Ramos (cell line): ENCODE measurements around the gene CAMLG.
"Not testable (repeated sequence)": the region's sequence is repeated elsewhere in the genome, so short reads cannot be mapped to it uniquely, and the experiment has no call there.

Experiments used
- in situ Hi-C: fragments of 300-500 bp; cut with MboI; formaldehyde crosslinking; loops from one replicate; pipeline ENCODE4 v1.14.3; 2022; ENCODE audit warnings: low sequenced_read_pairs; ENCODE audit not compliant: unreplicated experiment

CAMLG gene

DNA sequence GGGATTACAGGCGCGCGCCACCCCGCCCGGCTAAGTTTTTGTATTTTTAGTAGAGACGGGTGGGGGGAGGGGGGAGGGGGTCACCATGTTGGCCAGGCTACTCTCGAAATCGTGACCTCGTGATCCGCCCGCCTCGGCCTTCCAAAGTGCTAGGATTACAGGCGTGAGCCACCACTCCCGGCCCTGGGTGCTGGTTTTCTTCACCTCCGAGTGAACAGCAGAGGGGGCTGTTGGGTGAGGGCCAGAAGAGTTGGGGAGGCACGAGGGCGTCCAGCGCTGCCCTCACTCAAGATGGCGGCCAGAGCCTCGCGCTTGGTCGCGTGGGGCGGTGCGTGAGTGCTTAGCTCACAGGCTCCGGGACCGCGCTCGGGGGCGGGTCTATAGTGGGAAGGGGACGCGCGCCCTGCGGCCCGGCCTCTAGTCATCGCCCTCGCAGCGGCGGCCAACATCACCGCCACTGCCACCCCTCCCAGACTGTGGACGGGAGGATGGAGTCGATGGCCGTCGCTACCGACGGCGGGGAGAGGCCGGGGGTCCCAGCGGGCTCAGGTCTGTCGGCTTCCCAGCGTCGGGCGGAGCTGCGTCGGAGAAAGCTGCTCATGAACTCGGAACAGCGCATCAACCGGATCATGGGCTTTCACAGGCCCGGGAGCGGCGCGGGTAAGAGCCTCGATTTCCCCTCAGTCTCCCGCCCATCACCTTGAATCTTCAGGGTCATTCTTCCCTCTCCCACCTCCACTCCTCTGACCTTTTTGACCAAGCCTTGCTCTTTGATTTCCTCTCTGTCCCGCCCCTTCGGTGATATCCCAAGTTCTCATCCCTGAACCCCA lies at the start of gene CAMLG:
TSS of gene CAMLG (plus strand) at position 416 of the 830 bp plus-strand sequence. CDS start at position 489, 73 bp downstream.
- in situ Hi-C loops, result loop anchor here (5.0 kb wide), 1 partner anchor 169 kb away; the partner anchor contains the start of gene PCBD2

DNA sequence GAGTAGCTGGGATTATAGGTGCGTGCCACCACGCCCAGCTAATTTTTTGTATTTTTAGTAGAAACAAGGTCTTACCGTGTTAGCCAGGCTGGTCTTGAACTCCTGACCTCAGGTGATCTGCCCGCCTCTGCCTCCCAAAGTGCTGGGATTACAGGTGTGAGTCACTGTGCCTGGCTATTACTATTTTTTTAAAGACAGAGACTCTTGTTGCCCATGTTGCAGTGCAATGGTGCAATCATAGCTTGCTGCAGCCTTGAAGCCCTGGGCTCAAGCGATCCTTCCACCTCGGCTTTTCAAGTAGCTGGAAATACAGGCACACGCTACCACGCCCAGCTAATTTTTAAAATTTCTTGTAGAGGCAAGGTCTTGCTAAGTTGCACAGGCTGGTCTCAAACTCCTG lies 48.2 kb upstream of the CAMLG start:
- in situ Hi-C loops, result not testable (repeated sequence)

DNA sequence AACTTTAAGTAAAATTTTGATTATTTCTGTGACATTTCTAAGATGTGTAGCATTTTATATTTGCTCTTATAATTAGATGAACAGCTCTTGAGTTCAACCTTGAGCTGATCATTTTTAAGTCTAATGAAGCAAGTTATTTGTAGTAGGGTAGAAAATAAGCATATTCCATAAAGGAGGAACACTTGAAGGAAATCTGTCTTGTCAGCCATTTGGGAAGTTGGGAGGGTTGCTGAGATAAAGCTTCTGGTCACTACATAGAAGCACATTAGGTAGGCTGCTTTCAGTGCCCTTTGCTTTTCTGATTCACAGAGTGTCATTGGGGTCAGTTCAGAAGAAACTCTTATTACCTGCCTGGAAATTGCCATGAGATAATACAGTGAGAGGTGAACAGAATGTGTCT lies 45.6 kb upstream of the CAMLG start:
- in situ Hi-C loops, result no loop called here

DNA sequence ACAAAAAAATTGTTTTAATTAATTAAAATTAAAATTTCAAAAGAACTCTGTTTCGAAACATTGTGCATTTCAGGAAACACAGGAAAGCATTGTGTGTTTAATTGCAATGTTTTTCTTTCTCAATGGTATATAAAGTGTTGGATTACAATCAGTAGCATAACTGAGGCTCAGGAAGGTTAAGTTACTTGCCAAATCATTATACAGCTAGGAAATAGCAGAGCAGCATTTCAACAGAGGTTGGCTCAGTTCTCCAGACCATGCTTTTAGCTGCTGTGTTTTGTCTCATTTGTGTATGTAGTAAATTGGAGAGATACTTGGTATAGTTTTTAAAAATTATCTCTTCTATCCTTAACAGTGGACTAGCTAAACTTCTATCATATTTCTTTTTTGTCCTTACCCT lies 30.0 kb upstream of the CAMLG start:
- in situ Hi-C loops, result no loop called here

DNA sequence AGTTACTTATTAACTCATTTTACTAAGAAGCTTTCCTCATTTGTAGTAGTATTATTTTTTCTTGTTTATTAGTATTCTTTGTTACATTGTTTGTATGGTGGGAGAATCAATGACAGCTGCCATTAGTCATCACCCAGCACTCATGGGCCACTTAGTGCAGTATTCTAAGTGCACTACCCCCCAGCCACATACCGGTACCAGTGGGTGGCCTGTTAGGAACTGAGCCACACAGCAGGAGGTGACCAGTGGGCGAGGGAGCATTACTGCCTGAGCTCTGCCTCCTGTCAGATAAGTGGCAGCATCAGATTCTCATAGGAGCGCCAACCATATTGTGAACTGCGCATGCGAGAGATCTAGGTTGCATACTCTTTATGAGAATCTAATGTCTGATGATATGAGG lies 24.2 kb upstream of the CAMLG start:
- in situ Hi-C loops, result no loop called here

DNA sequence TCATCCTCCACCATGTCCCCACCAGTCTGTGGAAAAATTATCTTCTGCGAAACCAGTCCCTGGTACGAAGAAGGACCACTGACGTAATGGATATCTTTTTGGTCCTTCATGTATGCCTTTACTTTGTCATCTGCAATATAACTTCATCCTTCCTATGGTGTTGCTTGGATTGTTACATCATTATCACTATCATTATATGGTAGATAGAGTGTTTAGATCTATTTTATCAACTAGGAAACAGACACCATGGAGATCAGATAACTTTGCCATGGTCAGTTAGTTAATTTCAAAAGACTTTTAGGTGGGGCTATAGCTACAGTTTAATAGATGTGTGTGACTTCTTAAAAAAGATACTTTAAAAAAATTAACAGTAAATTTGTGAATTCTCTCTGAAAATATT lies 23.8 kb upstream of the CAMLG start:
- in situ Hi-C loops, result no loop called here

DNA sequence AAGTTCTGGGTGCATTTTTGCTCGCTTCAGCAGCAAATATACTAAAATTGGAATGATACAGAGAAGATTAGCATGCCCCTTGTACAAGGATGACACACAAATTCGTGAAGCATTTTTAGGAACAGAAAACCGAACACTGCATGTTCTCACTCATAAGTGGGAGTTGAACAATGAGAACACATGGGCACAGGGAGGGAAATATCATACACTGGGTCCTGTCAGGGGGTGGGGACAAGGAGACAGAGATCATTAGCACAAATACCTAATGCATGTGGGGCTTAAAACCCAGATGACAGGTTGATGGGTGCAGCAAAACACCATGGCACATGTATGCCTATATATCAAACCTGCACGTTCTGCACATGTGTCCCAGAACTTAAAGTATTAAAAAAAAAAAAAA lies 22.9 kb upstream of the CAMLG start:
- in situ Hi-C loops, result not testable (repeated sequence)

DNA sequence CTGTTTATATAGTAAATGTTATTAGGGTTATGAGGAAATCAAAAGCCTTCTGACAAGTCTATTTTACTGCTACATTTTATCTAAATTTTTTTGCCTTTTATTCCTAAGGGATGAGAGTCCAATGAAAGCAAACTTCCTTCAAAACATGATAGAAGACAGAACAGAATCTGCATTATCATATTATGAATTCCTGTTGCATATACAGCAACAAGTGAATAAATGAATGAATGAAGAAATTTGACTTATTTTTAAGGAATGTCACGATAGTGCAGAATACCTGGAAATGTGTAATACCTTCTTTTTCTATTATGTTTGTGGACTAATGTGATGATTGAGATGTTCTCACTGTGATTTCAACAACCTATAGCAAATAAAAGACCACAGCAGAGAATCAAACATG lies 13.5 kb upstream of the CAMLG start:
- in situ Hi-C loops, result no loop called here

DNA sequence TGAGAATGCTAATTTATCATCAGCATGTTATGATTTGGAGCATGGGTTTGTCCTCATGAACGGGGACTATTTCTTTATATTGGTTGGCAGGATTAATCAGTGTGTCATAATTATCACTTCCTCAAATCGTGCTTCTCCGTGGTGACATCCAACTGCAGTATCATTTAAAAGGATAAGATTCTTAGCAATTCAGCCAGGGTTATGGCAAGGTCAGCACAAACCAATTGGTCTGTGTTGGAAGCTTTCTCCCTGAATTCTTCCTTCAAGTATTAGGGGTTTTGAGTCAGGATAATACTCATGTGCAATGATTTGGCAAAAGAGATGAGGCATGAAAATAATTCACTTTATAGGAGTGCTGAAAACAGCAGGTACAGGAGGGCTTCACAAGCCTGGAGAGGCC lies 5.5 kb upstream of the CAMLG start:
- in situ Hi-C loops, result no loop called here

DNA sequence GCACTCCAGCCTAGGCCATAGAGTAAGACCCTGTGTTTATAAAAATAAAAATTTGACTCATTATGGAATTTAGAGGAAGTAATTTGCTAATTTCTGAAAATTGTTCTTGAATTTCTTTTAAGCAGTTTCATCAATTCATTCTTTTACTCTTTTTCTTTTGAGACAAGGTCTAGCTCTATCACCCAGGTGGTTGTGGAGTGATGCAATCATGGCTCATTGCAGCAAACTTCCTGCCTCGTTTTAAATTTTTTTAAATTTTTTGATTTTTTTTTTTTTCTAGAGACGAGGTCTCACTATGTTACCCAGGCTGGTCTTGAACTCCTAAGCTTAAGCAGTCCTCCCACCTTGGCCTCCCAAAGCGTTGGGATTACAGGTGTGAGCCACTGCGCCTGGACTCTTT lies 3.1 kb upstream of the CAMLG start:
- in situ Hi-C loops, result loop anchor here (5.0 kb wide), 1 partner anchor 172 kb away; the partner anchor contains the start of gene PCBD2

DNA sequence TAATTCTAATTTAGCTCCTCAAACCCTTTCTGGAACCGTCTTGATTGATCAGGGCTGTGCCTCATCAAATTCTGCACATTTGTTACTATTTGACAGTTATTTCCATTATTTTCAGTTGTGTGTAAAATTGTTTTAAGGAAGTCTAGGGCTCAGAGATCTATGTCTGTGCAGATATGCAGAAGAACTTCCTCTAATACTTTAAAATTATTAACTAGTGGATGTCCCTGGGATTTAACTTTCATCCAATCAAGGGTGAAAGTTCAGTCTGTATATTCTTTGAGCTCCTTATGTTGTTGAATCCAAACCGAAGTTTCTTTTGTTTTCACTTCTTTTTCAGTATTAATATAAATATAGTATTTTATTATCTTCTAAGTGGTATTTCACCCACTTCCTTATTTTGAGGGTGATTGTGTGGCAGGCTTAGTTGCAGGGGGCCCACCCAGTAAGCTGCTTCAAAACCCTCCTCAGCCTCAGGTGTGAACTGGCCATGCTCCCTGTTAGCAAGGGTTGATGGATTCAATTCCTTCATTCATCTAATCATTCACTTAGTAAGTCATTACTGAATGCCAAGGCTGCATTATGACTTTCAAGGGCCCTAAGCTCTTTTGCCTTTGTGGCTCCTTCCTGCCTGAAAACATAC lies 2.1 kb upstream of the CAMLG start:
- in situ Hi-C loops, result loop anchor here (5.0 kb wide), 1 partner anchor 171 kb away; the partner anchor contains the start of gene PCBD2

DNA sequence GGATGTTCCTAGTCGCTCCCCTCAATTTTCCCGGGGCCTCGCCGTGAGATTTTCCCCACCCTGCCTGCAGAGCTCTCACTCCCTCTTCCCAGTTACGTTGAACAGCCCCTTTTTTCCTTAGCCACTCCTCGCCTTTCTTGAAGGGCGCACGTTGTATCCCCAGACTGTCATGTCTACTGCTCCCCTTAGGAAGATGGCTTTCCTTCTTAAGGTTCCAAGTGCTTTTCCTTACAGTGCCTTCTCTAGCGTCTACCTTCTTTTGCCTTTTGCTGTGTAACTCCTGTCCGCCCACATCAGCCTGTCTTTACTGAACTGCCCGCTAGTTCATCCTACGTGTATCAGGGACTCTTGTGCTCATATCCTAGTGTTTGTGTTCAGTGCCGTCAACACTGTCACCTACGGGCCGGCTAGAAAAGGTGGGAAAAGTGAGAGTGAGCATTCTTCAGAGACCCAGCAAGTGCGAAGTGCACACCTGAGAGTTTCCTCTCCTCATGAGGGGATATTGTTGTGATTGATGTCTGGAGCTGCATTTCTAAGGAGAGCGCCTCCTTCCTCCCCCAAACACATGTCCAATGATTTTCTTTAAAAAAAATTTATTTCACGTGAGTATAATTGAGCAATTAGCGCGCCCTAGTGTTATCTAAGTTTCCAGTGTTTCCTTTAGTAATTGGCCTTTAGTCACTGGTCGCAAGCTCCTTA lies 764 bp downstream of the CAMLG start:
- in situ Hi-C loops, result loop anchor here (5.0 kb wide), 1 partner anchor 168 kb away; the partner anchor contains the start of gene PCBD2

DNA sequence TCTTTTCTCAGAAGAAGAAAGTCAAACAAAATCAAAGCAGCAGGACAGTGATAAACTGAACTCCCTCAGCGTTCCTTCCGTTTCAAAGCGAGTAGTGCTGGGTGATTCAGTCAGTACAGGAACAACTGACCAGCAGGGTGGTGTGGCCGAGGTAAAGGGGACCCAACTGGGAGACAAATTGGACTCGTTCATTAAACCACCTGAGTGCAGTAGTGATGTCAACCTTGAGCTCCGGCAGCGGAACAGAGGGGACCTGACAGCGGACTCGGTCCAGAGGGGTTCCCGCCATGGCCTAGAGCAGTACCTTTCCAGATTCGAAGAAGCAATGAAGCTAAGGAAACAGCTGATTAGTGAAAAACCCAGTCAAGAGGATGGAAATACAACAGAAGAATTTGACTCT lies 2.7 kb downstream of the CAMLG start:
- in situ Hi-C loops, result no loop called here

DNA sequence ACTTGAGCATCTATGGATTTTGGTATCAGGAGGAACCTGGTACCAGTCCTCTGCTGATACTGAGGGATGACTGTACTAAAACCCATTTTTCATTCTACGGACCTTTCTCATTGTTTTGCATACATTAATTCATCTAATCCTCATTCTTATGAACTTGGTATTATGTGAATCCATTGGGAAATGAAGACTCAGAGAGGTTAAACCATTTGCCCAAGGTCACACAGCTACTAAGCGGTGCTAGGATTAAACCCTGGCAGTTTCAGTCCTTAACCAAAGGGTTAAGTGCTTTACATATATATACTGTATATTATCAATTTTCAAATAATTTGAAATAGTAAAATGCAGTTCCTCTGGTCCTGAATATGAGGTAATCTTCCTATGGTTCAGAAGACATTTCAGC lies 3.8 kb downstream of the CAMLG start:
- in situ Hi-C loops, result no loop called here

DNA sequence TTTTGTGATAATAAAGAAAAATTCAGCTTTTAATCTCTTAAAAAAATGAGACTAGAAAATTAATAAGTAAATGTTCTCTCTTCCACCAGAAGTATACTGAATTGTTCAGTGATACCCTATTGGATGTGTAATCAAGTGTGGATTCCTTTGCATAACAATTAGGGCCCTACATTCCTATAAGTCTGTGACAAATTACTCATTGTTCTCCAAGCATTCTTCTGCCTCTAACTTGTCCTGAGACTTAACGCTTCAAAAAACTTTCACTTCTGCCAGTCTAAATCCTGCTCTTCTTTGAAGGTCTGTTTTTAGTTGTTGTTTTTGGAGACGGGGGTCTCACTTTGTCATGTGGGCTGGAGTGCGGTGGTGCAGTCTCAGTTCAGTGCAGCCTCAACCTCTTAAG lies 11.1 kb downstream of the CAMLG start:
- in situ Hi-C loops, result no loop called here

DNA sequence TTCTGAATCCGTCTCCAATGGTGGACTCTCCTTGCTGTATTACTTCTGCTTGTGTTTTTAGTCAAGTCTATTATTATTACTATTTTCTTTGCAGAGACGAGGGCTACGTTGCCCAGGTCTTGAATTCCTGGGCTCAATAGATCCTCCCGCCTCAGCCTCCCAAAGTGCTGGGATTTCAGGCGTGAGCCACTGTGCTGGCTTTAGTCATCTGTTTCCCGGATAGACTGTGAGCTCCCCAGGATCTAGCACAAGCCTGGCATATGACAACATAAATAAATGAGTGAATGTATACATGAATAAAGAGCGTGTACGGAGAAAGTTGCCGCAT lies 19.8 kb downstream of the CAMLG start:
- in situ Hi-C loops, result no loop called here

DNA sequence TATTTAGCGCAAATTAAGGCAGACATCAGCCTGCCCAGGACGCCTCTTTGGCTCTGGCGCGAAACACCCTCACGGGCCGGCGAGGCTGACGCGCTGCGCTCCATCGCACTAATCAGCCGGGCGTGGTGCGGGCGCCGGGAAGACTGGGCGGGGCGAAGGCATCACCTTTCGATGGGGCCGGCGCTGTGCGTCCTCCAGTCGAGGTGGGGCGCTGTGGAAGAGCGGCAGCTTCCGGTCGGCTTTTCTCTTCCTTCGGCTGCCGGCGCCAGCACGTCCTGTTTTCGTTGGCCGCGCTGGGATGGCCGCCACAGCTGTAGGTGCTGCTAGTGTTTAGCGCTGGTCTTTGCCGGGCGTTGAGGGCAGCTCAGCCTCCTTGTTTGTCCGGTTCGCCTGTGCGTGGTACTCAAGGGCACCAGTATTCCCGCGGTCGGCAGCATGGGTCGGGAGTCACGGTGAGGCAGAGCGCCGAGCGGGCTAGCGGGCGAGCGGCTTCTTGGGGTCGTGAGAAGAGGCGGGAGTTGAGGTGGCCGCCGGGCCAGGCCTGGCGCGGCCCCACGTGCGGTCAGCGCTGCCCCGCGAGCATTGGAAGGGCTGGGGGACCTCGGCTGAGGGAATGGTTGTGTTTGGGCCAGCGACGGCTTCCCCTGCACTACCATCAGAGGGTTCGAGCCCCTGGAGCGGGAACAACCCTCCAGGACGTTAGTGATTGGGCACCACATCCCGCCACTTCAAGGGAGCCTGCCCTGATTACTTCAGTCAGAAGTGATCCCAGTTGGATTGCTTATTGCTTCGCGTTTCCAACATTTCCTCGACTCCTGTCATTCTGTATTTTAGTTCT lies 20.4 kb downstream of the CAMLG start, which contains the start of gene DDX46:
TSS of gene DDX46 (plus strand) at position 276 of the 838 bp plus-strand sequence. CDS start at position 436, 160 bp downstream.
- in situ Hi-C loops, result no loop called here

DNA sequence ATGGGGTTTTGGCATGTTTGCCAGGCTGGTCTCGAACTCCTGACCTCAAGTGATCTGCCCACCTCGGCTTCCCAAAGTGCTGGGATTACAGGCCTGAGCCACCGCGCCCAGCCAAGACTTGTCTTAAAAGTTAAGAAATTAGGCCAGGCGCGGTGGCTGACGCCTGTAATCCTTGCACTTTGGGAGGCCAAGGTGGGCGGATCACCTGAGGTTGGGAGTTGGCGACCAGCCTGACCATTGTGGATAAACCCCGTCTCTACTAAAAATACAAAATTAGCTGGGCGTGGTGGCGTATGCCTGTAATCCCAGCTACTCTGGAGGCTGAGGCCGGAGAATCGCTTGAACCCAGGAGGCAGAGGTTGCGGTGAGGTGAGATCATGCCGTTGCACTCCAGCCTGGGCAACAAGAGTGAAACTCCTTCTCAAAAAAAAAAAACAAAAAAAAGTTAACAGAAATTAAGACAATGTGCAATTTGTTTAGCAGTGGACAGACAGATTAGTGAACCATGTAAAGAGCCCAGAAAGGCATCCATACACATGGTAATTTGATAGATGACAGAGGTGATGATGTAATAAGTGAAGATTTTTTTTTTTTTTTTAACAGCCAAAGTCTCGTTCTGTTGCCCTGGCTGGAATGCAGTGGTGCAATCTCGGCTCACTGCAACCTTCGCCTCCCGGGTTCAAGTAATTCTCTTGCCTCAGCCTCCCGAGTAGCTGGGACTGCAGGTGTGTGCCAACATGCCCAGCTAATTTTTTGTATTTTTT lies 29.4 kb downstream of the CAMLG start:
- in situ Hi-C loops, result not testable (repeated sequence)

DNA sequence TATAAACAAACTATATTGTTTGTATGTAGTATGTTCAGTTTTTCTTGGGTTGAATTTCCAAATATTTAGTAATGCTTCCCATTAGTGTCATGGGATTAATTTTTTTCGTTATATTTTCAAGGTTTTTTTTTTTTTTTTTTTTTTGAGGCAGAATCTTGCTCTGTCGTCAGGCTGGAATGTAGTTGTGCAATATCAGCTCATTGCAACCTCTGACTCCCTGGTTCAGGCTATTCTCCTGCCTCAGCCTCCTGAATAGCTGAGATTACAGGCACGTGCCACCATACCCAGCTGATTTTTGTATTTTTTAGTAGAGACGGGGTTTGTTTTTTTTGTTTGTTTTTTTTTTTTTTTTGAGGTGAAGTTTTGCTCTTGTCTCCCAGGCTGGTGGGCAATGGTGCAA lies 30.9 kb downstream of the CAMLG start:
- in situ Hi-C loops, result no loop called here
